HL-60/S4 treated with retinoic acid at 250 ng/mL for 4 days and 3 days (cell line): ENCODE measurements around the gene TP73.

ENCODE experiments used
- in situ Hi-C: fragments of 300-500 bp; cut with MboI; formaldehyde crosslinking; loops from 2 replicates; pipeline ENCODE4 v1.7.0; 2022; ENCODE audit warnings: low sequenced_read_pairs

The TP73 gene

GRCh38 chr1:3703786-3704371, 51.6 kb downstream of the TP73 start:
- in situ Hi-C loops, result no loop called here

- in situ Hi-C loops, result no loop called here
These were observed 53.1 kb downstream of the TP73 start for GRCh38 chr1:3705341-3705950.

GRCh38 chr1:3706651-3707297, 54.5 kb downstream of the TP73 start:
- in situ Hi-C loops, result no loop called here

GRCh38 chr1:3707298-3707938, 55.1 kb downstream of the TP73 start:
- in situ Hi-C loops, result no loop called here

GRCh38 chr1:3707939-3708328, 55.6 kb downstream of the TP73 start:
- in situ Hi-C loops, result no loop called here

- in situ Hi-C loops, result no loop called here
These were observed 56.5 kb downstream of the TP73 start for GRCh38 chr1:3708791-3709190.

GRCh38 chr1:3710251-3710650, 57.9 kb downstream of the TP73 start:
- in situ Hi-C loops, result no loop called here

GRCh38 chr1:3711381-3711779, 59.1 kb downstream of the TP73 start:
- in situ Hi-C loops, result no loop called here

- in situ Hi-C loops, result no loop called here
These were observed 59.6 kb downstream of the TP73 start for GRCh38 chr1:3711780-3712451.

- in situ Hi-C loops, result no loop called here
These were observed 60.5 kb downstream of the TP73 start for GRCh38 chr1:3712573-3713535.

- in situ Hi-C loops, result no loop called here
These were observed 61.5 kb downstream of the TP73 start for GRCh38 chr1:3713840-3714239.

GRCh38 chr1:3714284-3714741, 62.0 kb downstream of the TP73 start:
- in situ Hi-C loops, result no loop called here

- in situ Hi-C loops, result no loop called here
These were observed 62.5 kb downstream of the TP73 start for GRCh38 chr1:3714814-3715213.

GRCh38 chr1:3716351-3716750, 64.0 kb downstream of the TP73 start:
- in situ Hi-C loops, result no loop called here

GRCh38 chr1:3717041-3717714, 64.9 kb downstream of the TP73 start:
- in situ Hi-C loops, result no loop called here

- in situ Hi-C loops, result no loop called here
These were observed 65.6 kb downstream of the TP73 start for GRCh38 chr1:3717715-3718601.

GRCh38 chr1:3718764-3719163, 66.4 kb downstream of the TP73 start:
- in situ Hi-C loops, result no loop called here

- in situ Hi-C loops, result no loop called here
These were observed 69.7 kb downstream of the TP73 start for GRCh38 chr1:3721955-3722465.
